Esophagus squamous epithelium (tissue), 4 donors: ENCODE results near the gene WNK1.

Source experiments
- CTCF ChIP-seq, 6 experiments: fragments of 450-650 bp in 4 of 6; fragments of 200-600 bp in 2 of 6; sonication (generic) in 2 of 6; IDR thresholded peaks; one replicate each; pipeline ENCODE4 v1.5.1; 2016 to 2019; ENCODE audit warnings: antibody characterized with exemption in 6 of 6, mild to moderate bottlenecking in 4 of 6, moderate library complexity in 4 of 6
- POLR2A ChIP-seq, 4 donors: fragments of 450-650 bp; IDR thresholded peaks; one replicate each; pipeline ENCODE4 v1.6.1; 2017; ENCODE audit warnings: antibody characterized with exemption in 4 of 4, mild to moderate bottlenecking in 4 of 4, moderate library complexity in 3 of 4

GRCh38 chr12:800401-800800 is 48.0 kb downstream of the WNK1 start:
- TF ChIP-seq CTCF (IDR thresholded peaks at IDR 0.05) (no peak), POLR2A (IDR thresholded peaks at IDR 0.05) (no peak)
